HG03457 (cell line): Measurements from ENCODE around the gene PNMT.

Experiments
- ATAC-seq: cut with Tn5 transposase; IDR thresholded peaks from one replicate; pipeline ENCODE4 v1.9.1; 2021; ENCODE audit warnings: moderate number of reproducible peaks; ENCODE audit not compliant: unreplicated experiment

PNMT gene

GRCh38 chr17:39632153-39632941 is 35.9 kb upstream of the PNMT start:
- no peak for ATAC-seq

GRCh38 chr17:39633570-39634183 is 34.6 kb upstream of the PNMT start:
- ATAC-seq: no peak

GRCh38 chr17:39634384-39634871 is 33.8 kb upstream of the PNMT start:
- ATAC-seq: no peak

GRCh38 chr17:39635614-39636176 is 32.6 kb upstream of the PNMT start:
- no peak for ATAC-seq

GRCh38 chr17:39636587-39636926 is 31.7 kb upstream of the PNMT start:
- ATAC-seq: no peak

GRCh38 chr17:39636927-39637736 is 31.1 kb upstream of the PNMT start, which contains the start of gene STARD3:
Gene STARD3 (plus strand): TSS chr17:39637144. CDS start chr17:39653532, 16,388 bp downstream.
- no peak for ATAC-seq

- ATAC-seq: no peak
These were observed 29.9 kb upstream of the PNMT start for GRCh38 chr17:39638317-39638716.

GRCh38 chr17:39639043-39639442 is 29.2 kb upstream of the PNMT start:
- no peak for ATAC-seq

- ATAC-seq: no peak
These were observed 28.4 kb upstream of the PNMT start for GRCh38 chr17:39639566-39640458.

GRCh38 chr17:39640591-39641031 is 27.6 kb upstream of the PNMT start:
- ATAC-seq: no peak

- no peak for ATAC-seq
These were observed 27.2 kb upstream of the PNMT start for GRCh38 chr17:39641097-39641496.

- no peak for ATAC-seq
These were observed 26.4 kb upstream of the PNMT start for GRCh38 chr17:39641883-39642282.

- no peak for ATAC-seq
These were observed 25.8 kb upstream of the PNMT start for GRCh38 chr17:39642291-39643074.

- no peak for ATAC-seq
These were observed 25.0 kb upstream of the PNMT start for GRCh38 chr17:39643271-39643670.

- no peak for ATAC-seq
These were observed 21.0 kb upstream of the PNMT start for GRCh38 chr17:39647256-39647655.

GRCh38 chr17:39648616-39649366 is 19.5 kb upstream of the PNMT start:
- ATAC-seq: no peak

GRCh38 chr17:39650121-39650579 is 18.1 kb upstream of the PNMT start:
- ATAC-seq: no peak

GRCh38 chr17:39651923-39652586 is 16.2 kb upstream of the PNMT start:
- no peak for ATAC-seq
